Caco-2 (cell line): ENCODE results near the gene INHA. TPM values are rescaled to one million over a fixed set of nuclear protein-coding genes. Genes with fewer than 3 reads are reported as not detected.

Experiments
- BruUV-seq: library from RNA; stranded (reverse); fragments of 400-500 nt; replicated peaks from 2 replicates; lab custom pipeline; 2021; lab: Mats Ljungman, UMichigan
- CTCF ChIA-PET: fragments of 300-600 bp; sonication (Branson Sonifier 250); formaldehyde crosslinking; loops from one replicate; lab custom pipeline; 2022; ENCODE audit warnings: antibody characterized with exemption; lab: Charles Lee
- POLR2A ChIA-PET: fragments of 300-600 bp; sonication (Branson Sonifier 250); formaldehyde crosslinking; loops from one replicate; lab custom pipeline; 2022; ENCODE audit warnings: antibody characterized with exemption; lab: Charles Lee
- DNase-seq, 2 experiments: peaks; one replicate each; pipeline versions ENCODE4 v3.0.0 to v3.0.0-alpha.2; 2020 to 2022
- H3K27me3 ChIP-seq: replicated peaks from 2 replicates; pipeline ENCODE4 v1.6.0; 2011; ENCODE audit warnings: low read length; ENCODE audit not compliant: control insufficient read depth, insufficient read depth
- H3K36me3 ChIP-seq: 2 replicates; pipeline ENCODE4 v1.5.1; 2011; ENCODE audit warnings: low read length; ENCODE audit not compliant: control insufficient read depth, insufficient read depth
- H3K4me1 ChIP-seq: fragments of 250-450 bp; sonication (Bioruptor Pico); 2 replicates; pipeline ENCODE4 v1.5.1; 2020; ENCODE audit warnings: mild to moderate bottlenecking
- H3K4me3 ChIP-seq: 2 replicates; pipeline ENCODE4 v1.5.1; 2011; ENCODE audit warnings: low read depth, mild to moderate bottlenecking, control low read depth, low read length
- H3K9me3 ChIP-seq: fragments of 250-450 bp; sonication (Bioruptor Pico); 2 replicates; pipeline ENCODE4 v1.5.1; 2020; ENCODE audit warnings: mild to moderate bottlenecking, moderate library complexity
- H3K27ac Mint-ChIP-seq: one replicate; pipeline ENCODE4 v1.8.0; 2022; ENCODE audit warnings: mixed read lengths; ENCODE audit not compliant: unreplicated experiment
- H3K27me3 Mint-ChIP-seq: one replicate; pipeline ENCODE4 v1.8.0; 2022; ENCODE audit warnings: mixed read lengths; ENCODE audit not compliant: insufficient read depth, unreplicated experiment
- H3K36me3 Mint-ChIP-seq: one replicate; pipeline ENCODE4 v1.8.0; 2022; ENCODE audit warnings: mild to moderate bottlenecking, mixed read lengths; ENCODE audit not compliant: insufficient read depth, unreplicated experiment
- H3K4me1 Mint-ChIP-seq: one replicate; pipeline ENCODE4 v1.8.0; 2022; ENCODE audit warnings: low read depth, mixed read lengths; ENCODE audit not compliant: unreplicated experiment
- H3K4me3 Mint-ChIP-seq: one replicate; pipeline ENCODE4 v1.8.0; 2022; ENCODE audit warnings: mild to moderate bottlenecking, moderate library complexity, mixed read lengths; ENCODE audit not compliant: unreplicated experiment
- H3K9me3 Mint-ChIP-seq: one replicate; pipeline ENCODE4 v1.8.0; 2022; ENCODE audit warnings: mixed read lengths; ENCODE audit not compliant: unreplicated experiment
- intact Hi-C: fragments of 100-400 bp; cut with micrococcal nuclease; formaldehyde crosslinking; loops from one replicate; pipeline ENCODE4 v1.10.0; 2022; ENCODE audit not compliant: unreplicated experiment
- total RNA-seq: library from RNA; stranded (reverse); gene quantifications from 2 replicates; pipeline ENCODE4 v1.2.3, GENCODE V29; 2022
- TF ChIP-seq, protein P1 (sequence below), 2 experiments: fragments of 200-600 bp in 1 of 2; IDR thresholded peaks; 1 replicate in 1 of 2; 2 replicates in 1 of 2; pipeline versions ENCODE4 v1.5.1 to v1.8.0; 2011 to 2022; ENCODE audit warnings: antibody characterized with exemption in 1 of 2, control low read depth in 1 of 2, inconsistent platforms in 1 of 2, low read depth in 1 of 2, low read length in 1 of 2, mild to moderate bottlenecking in 1 of 2, moderate library complexity in 1 of 2; ENCODE audit not compliant: insufficient read depth in 1 of 2, severe bottlenecking in 1 of 2, unreplicated experiment in 1 of 2

INHA gene
- total RNA-seq, 1 experiment from 2014 or later: 1.5 TPM

DNA sequence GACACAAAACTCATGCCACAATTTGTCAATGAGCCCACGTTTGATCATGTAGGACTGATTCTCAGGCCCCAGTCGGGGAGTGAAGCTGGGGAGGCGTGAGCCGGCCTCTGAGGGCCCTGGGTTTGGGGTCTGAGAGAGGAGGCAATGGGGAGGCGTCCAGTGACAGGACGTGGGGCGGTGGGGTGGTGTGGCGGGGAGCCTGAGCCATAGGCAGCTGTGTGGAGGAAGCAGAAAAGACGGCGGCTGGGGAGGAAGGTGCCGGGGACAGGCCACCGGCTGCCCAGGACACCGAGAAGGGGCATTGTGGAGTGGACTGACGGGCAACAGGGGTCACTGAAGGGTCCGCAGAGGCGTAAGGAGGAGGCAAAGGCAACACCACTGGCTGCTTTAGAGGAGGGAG is 35.7 kb upstream of the INHA start:
- CTCF ChIA-PET: no interaction called here
- no TSS peak for BruUV-seq
- Histone ChIP-seq H3K36me3 (peaks cover 6% of the 10 kb centered on the region), H3K4me1 (peaks cover 5% of the 10 kb centered on the region; the same call in 1 of the 2 replicates), H3K9me3 (no peaks in the 10 kb centered on the region), H3K4me3 (no peak overlapping the region), H3K27me3 (no peaks in the 10 kb centered on the region)
- POLR2A ChIA-PET: no interaction called here
- no peak for DNase-seq
- Mint-ChIP-seq H3K9me3 (no peaks in the 10 kb centered on the region), H3K4me1 (no peaks in the 10 kb centered on the region), H3K27me3 (peaks cover 4% of the 10 kb centered on the region), H3K27ac (no peak overlapping the region), H3K36me3 (peaks cover 18% of the 10 kb centered on the region), H3K4me3 (no peak overlapping the region)
- TF ChIP-seq, protein P1, sequence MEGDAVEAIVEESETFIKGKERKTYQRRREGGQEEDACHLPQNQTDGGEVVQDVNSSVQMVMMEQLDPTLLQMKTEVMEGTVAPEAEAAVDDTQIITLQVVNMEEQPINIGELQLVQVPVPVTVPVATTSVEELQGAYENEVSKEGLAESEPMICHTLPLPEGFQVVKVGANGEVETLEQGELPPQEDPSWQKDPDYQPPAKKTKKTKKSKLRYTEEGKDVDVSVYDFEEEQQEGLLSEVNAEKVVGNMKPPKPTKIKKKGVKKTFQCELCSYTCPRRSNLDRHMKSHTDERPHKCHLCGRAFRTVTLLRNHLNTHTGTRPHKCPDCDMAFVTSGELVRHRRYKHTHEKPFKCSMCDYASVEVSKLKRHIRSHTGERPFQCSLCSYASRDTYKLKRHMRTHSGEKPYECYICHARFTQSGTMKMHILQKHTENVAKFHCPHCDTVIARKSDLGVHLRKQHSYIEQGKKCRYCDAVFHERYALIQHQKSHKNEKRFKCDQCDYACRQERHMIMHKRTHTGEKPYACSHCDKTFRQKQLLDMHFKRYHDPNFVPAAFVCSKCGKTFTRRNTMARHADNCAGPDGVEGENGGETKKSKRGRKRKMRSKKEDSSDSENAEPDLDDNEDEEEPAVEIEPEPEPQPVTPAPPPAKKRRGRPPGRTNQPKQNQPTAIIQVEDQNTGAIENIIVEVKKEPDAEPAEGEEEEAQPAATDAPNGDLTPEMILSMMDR (IDR thresholded peaks at IDR 0.05; ENCODE audit: insufficient read depth in 1 of 2, low read depth in 1 of 2, low read length in 1 of 2, severe bottlenecking in 1 of 2, unreplicated experiment in 1 of 2): no peak
- intact Hi-C loops: no loop called here

- no TSS peak for BruUV-seq
- Mint-ChIP-seq H3K4me1 (no peaks in the 10 kb centered on the region), H3K9me3 (no peaks in the 10 kb centered on the region), H3K27ac (no peak overlapping the region), H3K4me3 (no peak overlapping the region), H3K36me3 (peaks cover 21% of the 10 kb centered on the region), H3K27me3 (peaks cover 4% of the 10 kb centered on the region)
- Histone ChIP-seq H3K27me3 (no peaks in the 10 kb centered on the region), H3K9me3 (no peaks in the 10 kb centered on the region), H3K4me1 (peaks cover 8% of the 10 kb centered on the region), H3K36me3 (peaks cover 8% of the 10 kb centered on the region), H3K4me3 (no peak overlapping the region)
- POLR2A ChIA-PET: no interaction called here
- TF ChIP-seq, protein P1 (IDR thresholded peaks at IDR 0.05; ENCODE audit: insufficient read depth in 1 of 2, low read depth in 1 of 2, low read length in 1 of 2, severe bottlenecking in 1 of 2, unreplicated experiment in 1 of 2): no peak
- DNase-seq: no peak
- CTCF ChIA-PET: interaction anchor here (0.5 kb wide), 1 partner anchor 74 kb away, joined by 3 read pairs; no protein-coding TSS in a partner anchor
- intact Hi-C loops: no loop called here
These were observed 35.1 kb upstream of the INHA start for GRCh38 chr2:219536967-219537366.

DNA sequence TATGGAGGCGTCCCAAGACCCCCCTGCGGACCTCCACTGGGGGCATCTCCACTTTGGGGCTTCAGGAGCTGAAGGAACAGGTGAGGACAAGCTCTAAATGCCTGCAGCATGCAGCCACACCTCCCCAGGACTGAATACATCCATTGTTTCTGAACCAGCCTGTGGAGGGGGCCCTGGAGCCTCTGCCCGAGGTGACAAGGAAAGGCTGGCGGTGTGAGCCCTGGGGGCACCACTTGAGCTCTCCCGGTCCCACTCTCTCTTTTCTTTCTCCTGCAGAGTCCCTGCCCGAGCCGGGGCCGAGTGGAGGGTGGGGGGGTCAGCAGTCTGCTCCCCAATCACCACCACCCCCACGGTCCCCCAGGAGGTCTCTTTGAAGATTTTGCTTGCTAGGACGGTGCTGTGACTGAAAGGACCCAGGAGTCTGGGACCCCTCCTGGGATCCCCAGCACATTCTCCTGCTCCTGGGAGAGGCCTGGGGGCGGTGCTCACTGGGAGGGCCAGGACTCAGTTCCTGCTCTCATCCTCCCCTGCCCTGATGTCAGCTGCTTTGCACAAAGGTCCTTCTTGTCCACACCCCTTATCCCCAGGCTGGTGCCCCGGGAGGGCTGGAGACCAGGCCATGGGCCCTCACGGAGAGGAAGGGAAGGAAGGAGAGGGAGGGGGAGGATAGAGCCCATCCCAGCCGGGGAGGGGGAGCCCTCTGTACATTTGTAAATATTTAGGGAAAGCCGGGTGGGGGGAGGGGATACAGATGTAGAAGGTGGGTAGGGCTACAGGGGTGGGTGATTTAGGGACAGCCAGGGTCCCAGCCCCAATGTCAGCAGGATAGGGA is 34.2 kb upstream of the INHA start:
- no peak overlapping the region for H3K27ac Mint-ChIP-seq
- Histone ChIP-seq H3K36me3 (peaks cover 8% of the 10 kb centered on the region), H3K4me3 (no peak overlapping the region), H3K27me3 (no peaks in the 10 kb centered on the region), H3K9me3 (no peaks in the 10 kb centered on the region), H3K4me1 (peaks cover 16% of the 10 kb centered on the region)
- H3K4me1 Mint-ChIP-seq: no peaks in the 10 kb centered on the region
- ChIA-PET CTCF (no interaction called here), POLR2A (interaction anchor here (0.5 kb wide), 1 partner anchor 330 kb away, joined by 3 read pairs; no protein-coding TSS in a partner anchor)
- BruUV-seq: no TSS peak
- peaks cover 21% of the 10 kb centered on the region for H3K36me3 Mint-ChIP-seq
- intact Hi-C loops: no loop called here
- TF ChIP-seq, protein P1 (IDR thresholded peaks at IDR 0.05; ENCODE audit: insufficient read depth in 1 of 2, low read depth in 1 of 2, low read length in 1 of 2, severe bottlenecking in 1 of 2, unreplicated experiment in 1 of 2): no peak
- DNase-seq: no peak
- H3K27me3 Mint-ChIP-seq: no peaks in the 10 kb centered on the region
- no peaks in the 10 kb centered on the region for H3K9me3 Mint-ChIP-seq
- no peak overlapping the region for H3K4me3 Mint-ChIP-seq
